Gastrocnemius medialis (tissue), 4 donors: Measurements from ENCODE around the gene UBA6. TPM values are rescaled to one million over a fixed set of nuclear protein-coding genes. Genes with fewer than 3 reads are reported as not detected.

ENCODE experiments used
- ATAC-seq, 2 donors: fragments of 150-250 bp; one replicate each; pipeline ENCODE4 v1.9.1; 2016
- DNase-seq, 2 donors: peaks; one replicate each; pipeline ENCODE4 v3.0.0-alpha.2; 2019
- H3K27ac ChIP-seq, 4 donors: fragments of 200-600 bp; sonication (generic); 1 replicate in 1 of 4; 2 replicates in 3 of 4; pipeline ENCODE4 v1.5.1; 2016 to 2018; ENCODE audit warnings: mild to moderate bottlenecking in 2 of 4, moderate library complexity in 1 of 4
- H3K27me3 ChIP-seq, 3 donors: fragments of 200-600 bp; sonication (generic) in 2 of 3; 1 replicate in 1 of 3; 2 replicates in 2 of 3; pipeline versions ENCODE4 v1.5.1 to v1.6.0; 2016 to 2019; ENCODE audit warnings: mild to moderate bottlenecking in 1 of 3, moderate library complexity in 1 of 3
- H3K36me3 ChIP-seq, 2 donors: fragments of 200-600 bp; sonication (generic) in 1 of 2; one replicate each; pipeline ENCODE4 v1.5.1; 2017 to 2018
- H3K4me1 ChIP-seq, 2 donors: fragments of 200-600 bp; sonication (generic) in 1 of 2; one replicate each; pipeline ENCODE4 v1.5.1; 2016 to 2017; ENCODE audit warnings: mild to moderate bottlenecking in 2 of 2
- H3K4me3 ChIP-seq, 4 donors: fragments of 200-600 bp; sonication (generic) in 3 of 4; 1 replicate in 1 of 4; 2 replicates in 3 of 4; pipeline ENCODE4 v1.5.1; 2016 to 2019; ENCODE audit warnings: mild to moderate bottlenecking in 2 of 4
- H3K9me3 ChIP-seq, 3 donors: fragments of 200-600 bp; sonication (generic) in 2 of 3; 1 replicate in 1 of 3; 2 replicates in 2 of 3; pipeline ENCODE4 v1.5.1; 2016 to 2019
- CTCF ChIP-seq, 5 experiments: fragments of 450-650 bp in 3 of 5; fragments of 200-600 bp in 2 of 5; sonication (generic) in 2 of 5; IDR thresholded peaks in 4 of 5; conservative IDR thresholded peaks in 1 of 5; 1 replicate in 4 of 5; 2 replicates in 1 of 5; pipeline ENCODE4 v1.5.1; 2016 to 2019; ENCODE audit warnings: antibody characterized with exemption in 5 of 5, mild to moderate bottlenecking in 3 of 5, moderate library complexity in 3 of 5
- POLR2A ChIP-seq, 2 donors: fragments of 450-650 bp; IDR thresholded peaks; one replicate each; pipeline ENCODE4 v1.6.1; 2017; ENCODE audit warnings: antibody characterized with exemption in 2 of 2, mild to moderate bottlenecking in 2 of 2, moderate library complexity in 2 of 2
- in situ Hi-C, 4 donors: fragments of 200-750 bp; cut with MboI; loops; one replicate each; pipeline versions ENCODE4 v1.15.0 to v1.8.0; 2017; ENCODE audit warnings: low sequenced_read_pairs in 4 of 4
- intact Hi-C: fragments of 100-400 bp; cut with DNase I; formaldehyde crosslinking; loops from one replicate; pipeline ENCODE4 v1.15.1; 2023; ENCODE audit warnings: low total_unique reads
- total RNA-seq, 4 donors: library from RNA; depleted of rRNA; stranded (reverse); fragments of >200 nt; gene quantifications; one replicate each; pipeline versions ENCODE4 v1.1.0 to v1.2.3, GENCODE V29; 2016

Gene UBA6
- total RNA-seq, 4 donors from 2014 or later, result 38.9 to 103 (median 46.3) TPM

- intact Hi-C loops (no loop called here), in situ Hi-C loops (no loop called here)
- peaks cover 0 to 23% of the 10 kb centered on the region in 2 donors for H3K36me3 ChIP-seq
- no peak for TF ChIP-seq CTCF (IDR thresholded peaks at IDR 0.05 in 4 of 5, conservative IDR thresholded peaks at IDR 0.05 in 1 of 5)
- no peak overlapping the region for H3K27ac ChIP-seq
- H3K4me1 ChIP-seq, result no peaks in the 10 kb centered on the region
- no peak for ATAC-seq
- no peaks in the 10 kb centered on the region for H3K9me3 ChIP-seq
- no peaks in the 10 kb centered on the region for H3K27me3 ChIP-seq
- DNase-seq, result no peak
- no peak overlapping the region for H3K4me3 ChIP-seq
Observed at GRCh38 chr4:67685532-67685859, 15.5 kb downstream of the UBA6 start.

- DNase-seq (no peak), ATAC-seq (no peak)
- H3K4me1 ChIP-seq, result no peaks in the 10 kb centered on the region
- H3K9me3 ChIP-seq, result no peaks in the 10 kb centered on the region
- H3K4me3 ChIP-seq, result no peak overlapping the region
- in situ Hi-C loops, result no loop called here
- intact Hi-C loops, result no loop called here
- H3K27ac ChIP-seq, result no peak overlapping the region
- no peaks in the 10 kb centered on the region for H3K27me3 ChIP-seq
- no peak for TF ChIP-seq CTCF (IDR thresholded peaks at IDR 0.05 in 4 of 5, conservative IDR thresholded peaks at IDR 0.05 in 1 of 5)
- no peak for TF ChIP-seq POLR2A (IDR thresholded peaks at IDR 0.05)
- peaks cover 0 to 26% of the 10 kb centered on the region in 2 donors for H3K36me3 ChIP-seq
Observed at GRCh38 chr4:67684839-67685531, 16.0 kb downstream of the UBA6 start.

- Histone ChIP-seq H3K27ac (no peak overlapping the region), H3K4me3 (no peak overlapping the region), H3K4me1 (no peaks in the 10 kb centered on the region), H3K27me3 (no peaks in the 10 kb centered on the region), H3K9me3 (no peaks in the 10 kb centered on the region), H3K36me3 (peaks cover 0 to 30% of the 10 kb centered on the region in 2 donors)
- no peak for TF ChIP-seq CTCF (IDR thresholded peaks at IDR 0.05 in 4 of 5, conservative IDR thresholded peaks at IDR 0.05 in 1 of 5)
- DNase-seq (no peak), ATAC-seq (no peak)
- in situ Hi-C loops, result no loop called here
- intact Hi-C loops, result no loop called here
Observed at GRCh38 chr4:67682266-67682665, 18.7 kb downstream of the UBA6 start.

GRCh38 chr4:67680581-67681222 is 20.3 kb downstream of the UBA6 start:
- Histone ChIP-seq H3K27ac (no peak overlapping the region), H3K4me3 (no peak overlapping the region), H3K36me3 (peaks cover 0 to 44% of the 10 kb centered on the region in 2 donors), H3K9me3 (no peaks in the 10 kb centered on the region), H3K27me3 (no peaks in the 10 kb centered on the region), H3K4me1 (no peaks in the 10 kb centered on the region)
- in situ Hi-C loops (no loop called here), intact Hi-C loops (no loop called here)
- DNase-seq (no peak), ATAC-seq (no peak)
- no peak for TF ChIP-seq POLR2A (IDR thresholded peaks at IDR 0.05)
- TF ChIP-seq CTCF (IDR thresholded peaks at IDR 0.05 in 4 of 5, conservative IDR thresholded peaks at IDR 0.05 in 1 of 5), result no peak
